ENCODE data around the gene KRT33A.

The KRT33A gene

DNA sequence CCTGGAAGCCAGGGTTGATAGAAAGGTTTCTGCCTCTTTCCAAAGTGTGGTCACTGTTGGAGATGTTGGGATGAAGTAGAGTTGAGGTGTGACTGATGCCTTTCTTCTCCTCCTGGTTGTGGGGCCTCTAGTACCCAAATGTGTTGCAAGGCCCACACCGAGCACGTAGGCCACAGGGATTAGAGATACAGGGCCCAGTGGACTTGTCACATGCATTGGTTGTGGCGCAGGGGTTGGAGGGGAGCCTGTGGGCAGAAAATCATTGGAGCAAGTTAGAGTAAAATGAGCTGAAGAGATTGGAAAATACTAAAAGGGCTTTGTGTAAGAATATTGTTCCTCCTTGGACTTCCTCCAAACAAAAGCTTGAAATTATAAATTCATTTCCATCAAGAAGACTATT lies 4.6 kb downstream of the KRT33A start:
- H3K4me3 ChIP-seq (ENCODE audit: insufficient read length, low read depth): no peak overlapping the region
- H3K9ac ChIP-seq (ENCODE audit: insufficient read length, low read depth): no peak overlapping the region
- TF ChIP-seq YY1 (IDR thresholded peaks at IDR 0.05; ENCODE audit: insufficient read depth, insufficient read length) (no peak), SUZ12 (IDR thresholded peaks at IDR 0.05; ENCODE audit: extremely low read depth, insufficient read depth, insufficient read length) (no peak), ZNF274 (IDR thresholded peaks at IDR 0.05; ENCODE audit: low read depth, low read length) (no peak)
- no peak for DNase-seq (ENCODE audit: low read depth, low spot score)
- H3K4me1 ChIP-seq (ENCODE audit: insufficient read depth, insufficient read length): no peaks in the 10 kb centered on the region
- H3K27me3 ChIP-seq (ENCODE audit: insufficient read depth, insufficient read length): no peaks in the 10 kb centered on the region
- H3K9me3 ChIP-seq (ENCODE audit: insufficient read depth, low read length): peaks cover 25% of the 10 kb centered on the region; the same call in 1 of the 2 replicates
- H3K36me3 ChIP-seq (ENCODE audit: insufficient read depth, insufficient read length, low read length): no peaks in the 10 kb centered on the region

DNA sequence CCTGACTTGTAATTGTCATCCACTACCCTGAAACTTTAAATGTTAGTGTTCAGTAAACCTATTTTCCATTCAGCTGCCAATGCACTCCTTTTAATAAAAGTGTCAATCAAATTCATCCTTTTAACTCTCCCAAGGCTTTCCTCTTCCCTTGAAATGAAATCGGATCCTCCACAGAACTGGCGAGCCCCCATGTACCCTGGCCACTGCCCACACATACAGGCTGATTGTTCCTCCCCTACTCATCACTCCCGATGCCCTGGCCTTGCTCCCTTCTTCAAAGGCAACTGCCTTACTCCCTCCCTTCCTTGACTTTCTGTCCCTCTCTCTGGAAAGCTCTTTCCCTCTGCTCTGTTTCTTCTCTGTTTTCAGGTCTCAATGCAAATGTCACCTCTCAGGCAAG lies 7.6 kb downstream of the KRT33A start:
- Histone ChIP-seq H3K9me3 (ENCODE audit: insufficient read depth, low read length) (peaks cover 25% of the 10 kb centered on the region; the same call in 1 of the 2 replicates), H3K27me3 (ENCODE audit: insufficient read depth, insufficient read length) (no peaks in the 10 kb centered on the region), H3K4me3 (ENCODE audit: insufficient read length, low read depth) (no peak overlapping the region), H3K9ac (ENCODE audit: insufficient read length, low read depth) (no peak overlapping the region), H3K36me3 (ENCODE audit: insufficient read depth, insufficient read length, low read length) (no peaks in the 10 kb centered on the region), H3K4me1 (ENCODE audit: insufficient read depth, insufficient read length) (no peaks in the 10 kb centered on the region)
- TF ChIP-seq YY1 (IDR thresholded peaks at IDR 0.05; ENCODE audit: insufficient read depth, insufficient read length) (no peak), SUZ12 (IDR thresholded peaks at IDR 0.05; ENCODE audit: extremely low read depth, insufficient read depth, insufficient read length) (no peak), ZNF274 (IDR thresholded peaks at IDR 0.05; ENCODE audit: low read depth, low read length) (no peak)
- DNase-seq (ENCODE audit: low read depth, low spot score): no peak

DNA sequence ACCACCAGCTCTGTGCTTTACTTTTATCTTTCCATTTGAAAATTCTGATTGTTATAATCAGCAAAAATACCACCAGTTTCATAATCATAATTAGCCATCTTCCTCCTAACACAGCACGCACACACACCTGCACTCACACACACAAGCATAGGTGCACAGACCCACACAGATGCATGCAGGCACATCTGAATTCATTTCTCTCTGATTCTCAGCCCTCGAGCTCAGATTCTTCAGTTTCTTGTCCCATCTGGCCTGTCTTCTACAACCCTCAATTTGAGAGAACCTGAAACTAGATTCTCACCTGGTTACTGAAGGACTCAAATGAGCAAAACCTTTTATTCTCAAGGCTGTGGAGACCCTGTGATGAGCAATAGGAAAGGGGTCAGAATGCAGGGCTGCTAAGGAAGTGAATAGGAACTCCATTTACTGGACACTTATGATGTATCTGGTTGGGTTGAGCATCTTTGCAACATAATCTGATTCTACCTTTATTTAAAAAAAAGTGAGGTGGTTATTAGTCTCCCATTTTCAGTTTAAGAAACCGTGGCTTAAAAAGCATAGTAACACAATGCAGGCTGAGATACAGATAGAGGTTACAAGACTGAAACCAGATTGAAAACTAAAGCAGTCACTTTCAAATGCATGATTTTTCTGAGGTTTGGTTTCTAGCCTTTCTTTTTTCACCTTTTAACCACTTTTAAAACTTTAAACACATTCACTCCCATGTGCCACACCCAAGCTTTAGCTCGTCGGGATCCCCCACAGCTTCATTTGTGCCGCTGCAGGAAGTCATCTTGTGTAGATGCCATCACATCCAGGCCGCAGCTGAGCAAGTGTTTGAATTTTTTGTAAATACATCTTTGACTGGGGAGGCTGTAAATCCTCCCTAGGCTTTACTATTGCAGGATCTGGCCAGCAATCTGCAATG lies 9.4 kb downstream of the KRT33A start:
- DNase-seq (ENCODE audit: low read depth, low spot score): no peak
- no peaks in the 10 kb centered on the region for H3K4me1 ChIP-seq (ENCODE audit: insufficient read depth, insufficient read length)
- TF ChIP-seq YY1 (IDR thresholded peaks at IDR 0.05; ENCODE audit: insufficient read depth, insufficient read length): no peak
- TF ChIP-seq ZNF274 (IDR thresholded peaks at IDR 0.05; ENCODE audit: low read depth, low read length): no peak
- TF ChIP-seq SUZ12 (IDR thresholded peaks at IDR 0.05; ENCODE audit: extremely low read depth, insufficient read depth, insufficient read length): no peak
- H3K9ac ChIP-seq (ENCODE audit: insufficient read length, low read depth): no peak overlapping the region
- no peaks in the 10 kb centered on the region for H3K36me3 ChIP-seq (ENCODE audit: insufficient read depth, insufficient read length, low read length)
- H3K4me3 ChIP-seq (ENCODE audit: insufficient read length, low read depth): no peak overlapping the region
- peaks cover 25% of the 10 kb centered on the region; the same call in 1 of the 2 replicates for H3K9me3 ChIP-seq (ENCODE audit: insufficient read depth, low read length)
- H3K27me3 ChIP-seq (ENCODE audit: insufficient read depth, insufficient read length): no peaks in the 10 kb centered on the region

DNA sequence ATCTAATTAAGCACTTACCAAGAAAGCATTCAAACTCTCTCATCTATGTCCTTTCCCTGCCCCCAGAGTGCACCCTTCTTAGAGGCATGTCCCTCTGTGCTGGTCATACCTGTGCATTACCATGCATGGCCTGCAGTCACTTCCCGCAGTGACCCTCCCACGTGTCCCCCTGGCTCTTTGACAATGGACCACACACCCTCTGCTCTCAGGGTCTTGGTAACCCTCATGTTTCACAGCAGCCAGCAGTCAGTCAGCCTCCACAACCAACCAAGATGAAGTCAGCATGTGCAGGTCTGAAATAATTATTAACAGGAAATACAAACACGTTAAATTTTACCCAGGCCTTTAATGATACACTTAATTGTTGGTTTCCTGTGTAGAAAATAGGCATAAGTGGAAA lies 10.1 kb downstream of the KRT33A start:
- no peaks in the 10 kb centered on the region for H3K36me3 ChIP-seq (ENCODE audit: insufficient read depth, insufficient read length, low read length)
- no peaks in the 10 kb centered on the region for H3K27me3 ChIP-seq (ENCODE audit: insufficient read depth, insufficient read length)
- TF ChIP-seq ZNF274 (IDR thresholded peaks at IDR 0.05; ENCODE audit: low read depth, low read length) (no peak), YY1 (IDR thresholded peaks at IDR 0.05; ENCODE audit: insufficient read depth, insufficient read length) (no peak), SUZ12 (IDR thresholded peaks at IDR 0.05; ENCODE audit: extremely low read depth, insufficient read depth, insufficient read length) (no peak)
- H3K4me1 ChIP-seq (ENCODE audit: insufficient read depth, insufficient read length): no peaks in the 10 kb centered on the region
- H3K9me3 ChIP-seq (ENCODE audit: insufficient read depth, low read length): peaks cover 25% of the 10 kb centered on the region; the same call in 1 of the 2 replicates
- no peak overlapping the region for H3K4me3 ChIP-seq (ENCODE audit: insufficient read length, low read depth)
- no peak for DNase-seq (ENCODE audit: low read depth, low spot score)
- H3K9ac ChIP-seq (ENCODE audit: insufficient read length, low read depth): no peak overlapping the region

DNA sequence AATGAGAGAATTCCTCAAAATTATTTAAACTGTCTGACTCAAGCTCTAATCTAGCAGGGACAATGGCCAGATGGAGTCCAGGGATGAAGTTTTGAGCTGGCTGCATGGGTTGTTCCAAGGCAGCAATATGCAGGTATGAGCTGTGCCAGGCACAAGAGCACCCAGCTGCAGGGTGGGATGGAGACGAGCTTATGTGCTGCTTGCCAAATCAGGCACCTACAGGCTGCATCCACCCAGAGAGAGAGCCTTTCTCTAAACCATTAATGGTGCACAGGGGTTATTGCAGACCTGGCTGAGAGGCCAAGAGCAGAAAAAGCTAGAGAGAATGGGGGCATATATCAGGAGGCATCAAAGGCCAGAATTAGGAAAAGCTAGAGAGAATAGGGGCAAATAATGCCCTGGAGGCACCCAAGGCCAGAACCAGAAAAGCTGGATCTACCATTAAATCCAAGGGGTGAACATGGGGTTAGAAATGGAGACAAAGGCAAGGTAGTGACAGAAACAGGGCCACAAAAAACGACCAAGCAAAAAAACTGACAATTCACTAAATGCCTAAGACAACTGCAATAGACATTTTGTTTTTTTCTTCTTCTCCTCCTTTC lies 11.0 kb downstream of the KRT33A start:
- no peak for DNase-seq (ENCODE audit: low read depth, low spot score)
- Histone ChIP-seq H3K36me3 (ENCODE audit: insufficient read depth, insufficient read length, low read length) (no peaks in the 10 kb centered on the region), H3K4me1 (ENCODE audit: insufficient read depth, insufficient read length) (no peaks in the 10 kb centered on the region), H3K27me3 (ENCODE audit: insufficient read depth, insufficient read length) (no peaks in the 10 kb centered on the region), H3K4me3 (ENCODE audit: insufficient read length, low read depth) (no peak overlapping the region), H3K9me3 (ENCODE audit: insufficient read depth, low read length) (peaks cover 25% of the 10 kb centered on the region; the same call in 1 of the 2 replicates), H3K9ac (ENCODE audit: insufficient read length, low read depth) (no peak overlapping the region)
- TF ChIP-seq SUZ12 (IDR thresholded peaks at IDR 0.05; ENCODE audit: extremely low read depth, insufficient read depth, insufficient read length) (no peak), ZNF274 (IDR thresholded peaks at IDR 0.05; ENCODE audit: low read depth, low read length) (no peak), YY1 (IDR thresholded peaks at IDR 0.05; ENCODE audit: insufficient read depth, insufficient read length) (no peak)

DNA sequence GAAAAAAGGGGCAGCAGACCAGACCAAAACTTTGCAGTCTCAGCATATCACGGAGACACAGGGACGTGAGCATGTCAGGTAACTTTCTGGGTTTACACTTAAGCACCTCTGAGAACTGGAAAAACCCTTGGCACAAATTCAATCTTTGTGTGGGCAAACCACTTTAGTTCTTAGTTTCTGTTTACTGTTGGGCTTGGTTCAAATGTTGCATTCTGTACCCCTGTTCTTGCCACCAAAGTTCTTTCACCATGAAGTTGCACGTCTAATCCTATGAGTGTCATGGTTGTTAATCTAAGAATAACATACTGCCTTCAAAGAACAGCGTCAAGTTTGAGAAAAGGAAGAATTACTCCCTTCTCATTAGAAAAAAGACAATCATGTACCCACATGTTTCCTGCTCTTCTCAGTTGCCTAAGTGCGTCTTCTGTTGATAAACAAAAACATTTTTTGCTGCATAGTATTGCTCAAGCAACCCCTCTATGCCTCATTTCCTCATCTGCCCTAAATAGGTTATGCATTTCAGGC lies 11.6 kb downstream of the KRT33A start:
- TF ChIP-seq ZNF274 (IDR thresholded peaks at IDR 0.05; ENCODE audit: low read depth, low read length) (no peak), YY1 (IDR thresholded peaks at IDR 0.05; ENCODE audit: insufficient read depth, insufficient read length) (no peak), SUZ12 (IDR thresholded peaks at IDR 0.05; ENCODE audit: extremely low read depth, insufficient read depth, insufficient read length) (no peak)
- no peak overlapping the region for H3K9ac ChIP-seq (ENCODE audit: insufficient read length, low read depth)
- H3K4me3 ChIP-seq (ENCODE audit: insufficient read length, low read depth): no peak overlapping the region
- H3K27me3 ChIP-seq (ENCODE audit: insufficient read depth, insufficient read length): no peaks in the 10 kb centered on the region
- no peaks in the 10 kb centered on the region for H3K36me3 ChIP-seq (ENCODE audit: insufficient read depth, insufficient read length, low read length)
- peaks cover 2% of the 10 kb centered on the region for H3K4me1 ChIP-seq (ENCODE audit: insufficient read depth, insufficient read length)
- DNase-seq (ENCODE audit: low read depth, low spot score): no peak
- H3K9me3 ChIP-seq (ENCODE audit: insufficient read depth, low read length): peaks cover 21% of the 10 kb centered on the region; the same call in 1 of the 2 replicates

DNA sequence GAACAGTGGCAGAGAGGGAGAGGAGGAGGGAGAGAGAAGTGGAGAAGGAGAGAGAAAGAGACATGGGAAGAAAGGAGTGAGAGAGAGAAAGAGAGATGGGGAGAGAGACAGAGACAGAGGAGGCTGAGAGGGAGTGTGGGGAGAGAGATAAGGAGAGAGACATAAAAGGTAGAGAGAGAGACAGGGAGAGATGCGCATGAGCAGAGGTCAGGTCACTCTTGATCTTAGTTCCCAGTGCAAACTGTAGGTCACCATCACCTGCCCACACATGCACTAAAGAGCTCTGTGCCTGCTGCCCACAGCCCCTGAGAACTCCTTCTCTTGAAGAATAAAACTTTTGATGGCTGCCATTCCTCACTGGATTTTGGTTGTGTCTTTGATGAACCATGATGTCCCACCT lies 14.9 kb downstream of the KRT33A start:
- H3K27me3 ChIP-seq (ENCODE audit: insufficient read depth, insufficient read length): no peaks in the 10 kb centered on the region

More for the DNA sequence above, 14.9 kb downstream of the KRT33A start:
- no peak for DNase-seq (ENCODE audit: low read depth, low spot score)
- H3K36me3 ChIP-seq (ENCODE audit: insufficient read depth, insufficient read length, low read length): no peaks in the 10 kb centered on the region
- no peaks in the 10 kb centered on the region for H3K9me3 ChIP-seq (ENCODE audit: insufficient read depth, low read length)
- H3K9ac ChIP-seq (ENCODE audit: insufficient read length, low read depth): no peak overlapping the region
- peaks cover 2% of the 10 kb centered on the region for H3K4me1 ChIP-seq (ENCODE audit: insufficient read depth, insufficient read length)
- TF ChIP-seq ZNF274 (IDR thresholded peaks at IDR 0.05; ENCODE audit: low read depth, low read length): no peak
- TF ChIP-seq SUZ12 (IDR thresholded peaks at IDR 0.05; ENCODE audit: extremely low read depth, insufficient read depth, insufficient read length): no peak
- TF ChIP-seq YY1 (IDR thresholded peaks at IDR 0.05; ENCODE audit: insufficient read depth, insufficient read length): no peak
- H3K4me3 ChIP-seq (ENCODE audit: insufficient read length, low read depth): no peak overlapping the region

Measured in NT2/D1 (cell line).